ENCODE results near the gene HMGN5. TPM values are rescaled to one million over a fixed set of nuclear protein-coding genes. Genes with fewer than 3 reads are reported as not detected.
A peak's percentile ranks its signal among the peaks of the same experiment; 100 is the strongest.

Gene HMGN5
- total RNA-seq, 1 donor from 2014 or later: 1.3 TPM

DNA sequence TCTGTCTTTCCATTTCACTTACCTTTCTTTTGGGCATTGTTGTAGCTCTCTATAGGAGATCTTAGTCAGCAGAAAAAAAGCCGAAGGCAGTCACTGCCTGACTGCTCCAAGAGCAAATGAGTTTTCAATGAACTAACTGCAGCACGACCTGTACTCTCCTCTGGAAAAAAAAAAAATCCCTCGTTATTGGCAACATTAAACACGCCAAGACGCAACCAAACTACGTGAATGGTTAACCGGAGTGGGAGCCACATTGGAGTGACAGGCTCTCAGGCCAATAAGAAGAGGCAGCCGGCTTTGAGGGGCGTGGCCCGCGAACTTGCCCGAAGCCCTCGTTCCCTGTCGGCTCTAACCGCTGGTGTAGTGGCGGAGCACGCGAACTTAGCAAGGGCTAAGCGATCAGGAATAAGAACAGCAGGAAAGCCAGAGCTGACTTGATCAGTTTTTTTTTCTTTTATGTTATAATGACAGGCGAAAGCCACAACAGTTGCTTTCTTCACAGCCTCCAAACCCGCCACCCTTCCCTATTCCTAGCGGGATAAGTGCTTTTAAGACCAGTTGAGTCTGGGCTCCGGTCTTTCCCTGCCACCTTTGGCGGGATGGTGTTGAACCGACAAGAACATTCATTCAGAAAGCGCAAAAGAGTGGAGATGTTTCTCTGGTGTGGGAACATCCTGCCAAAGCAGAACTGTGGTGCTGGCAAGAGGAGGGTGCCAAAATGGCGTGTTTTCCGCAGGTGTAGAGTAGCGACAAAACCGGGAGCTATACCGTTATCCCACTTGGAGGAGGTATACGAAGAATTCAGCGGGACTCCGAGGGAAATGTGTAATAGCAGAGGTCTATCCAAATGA, 80.0 kb downstream of the HMGN5 start:
- DNase-seq (ENCODE audit: missing footprints) (peak; percentile 92), ATAC-seq (peak; percentile 100)
- intact Hi-C loops (cut with DNase I): no loop called here

DNA sequence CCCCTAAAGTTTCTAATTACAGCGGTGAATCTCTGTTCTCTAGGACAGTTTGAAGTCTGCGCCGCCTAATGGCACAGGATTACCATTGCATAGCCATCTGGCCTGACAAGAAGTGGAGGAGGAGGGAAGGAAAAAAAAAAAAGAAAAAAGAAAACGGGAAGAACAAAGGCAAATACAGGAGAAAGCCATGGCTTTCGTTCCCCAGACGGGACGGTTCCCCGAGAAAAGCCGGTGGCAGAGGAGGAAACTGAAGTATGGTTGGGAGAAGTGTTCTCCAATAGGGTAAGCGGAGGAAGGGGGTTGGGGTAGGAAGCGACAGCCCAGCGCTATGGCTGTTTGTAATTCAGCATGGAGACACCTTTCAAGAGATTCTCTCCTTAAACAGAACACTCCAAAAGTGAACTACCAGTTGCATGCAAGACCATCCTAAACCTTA, 80.8 kb downstream of the HMGN5 start:
- ATAC-seq (peak; percentile 81), DNase-seq (ENCODE audit: missing footprints) (no peak)
- intact Hi-C loops (cut with DNase I): no loop called here

DNA sequence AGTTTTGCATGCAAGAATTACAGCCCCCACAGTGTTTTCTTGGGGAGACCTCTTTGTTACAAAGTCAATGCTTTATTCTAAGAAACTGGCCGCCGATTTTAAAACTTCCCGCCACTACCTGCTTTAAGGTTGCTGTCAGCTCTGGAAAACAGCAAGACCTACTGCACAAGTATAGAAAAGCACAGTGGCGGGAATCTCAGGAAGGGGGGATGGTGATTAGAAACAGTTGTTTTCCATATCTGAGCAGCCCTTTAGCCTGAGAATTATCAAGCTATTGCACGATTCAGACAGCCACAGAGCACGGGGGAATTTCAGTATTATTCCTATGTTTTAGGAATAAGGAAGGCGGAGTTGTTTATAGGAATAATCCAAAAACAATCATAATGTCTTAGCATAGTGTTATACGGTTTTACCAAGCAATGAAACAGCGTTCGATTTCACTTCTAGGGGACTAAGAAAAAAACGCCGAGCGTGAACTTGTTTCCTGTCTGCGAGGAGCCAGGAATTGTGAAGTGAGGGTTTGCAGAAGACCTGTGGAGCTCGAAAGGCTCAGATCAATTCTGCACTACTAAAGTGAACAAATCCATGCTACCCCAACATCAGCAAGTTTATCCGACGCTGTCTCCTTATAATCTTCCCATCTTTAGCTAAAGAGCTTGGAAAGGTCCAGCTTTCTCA, 81.3 kb downstream of the HMGN5 start:
- DNase-seq (ENCODE audit: missing footprints): no peak
- no peak for ATAC-seq
- intact Hi-C loops (cut with DNase I): no loop called here

GRCh38 chrX:81114757-81115156, 87.0 kb downstream of the HMGN5 start:
- no peak for DNase-seq (ENCODE audit: missing footprints)
- ATAC-seq: no peak
- intact Hi-C loops (cut with DNase I): no loop called here

- ATAC-seq: no peak
- no peak for DNase-seq (ENCODE audit: missing footprints)
- intact Hi-C loops (cut with DNase I): no loop called here
Observed at GRCh38 chrX:81110286-81110685, 91.4 kb downstream of the HMGN5 start.

DNA sequence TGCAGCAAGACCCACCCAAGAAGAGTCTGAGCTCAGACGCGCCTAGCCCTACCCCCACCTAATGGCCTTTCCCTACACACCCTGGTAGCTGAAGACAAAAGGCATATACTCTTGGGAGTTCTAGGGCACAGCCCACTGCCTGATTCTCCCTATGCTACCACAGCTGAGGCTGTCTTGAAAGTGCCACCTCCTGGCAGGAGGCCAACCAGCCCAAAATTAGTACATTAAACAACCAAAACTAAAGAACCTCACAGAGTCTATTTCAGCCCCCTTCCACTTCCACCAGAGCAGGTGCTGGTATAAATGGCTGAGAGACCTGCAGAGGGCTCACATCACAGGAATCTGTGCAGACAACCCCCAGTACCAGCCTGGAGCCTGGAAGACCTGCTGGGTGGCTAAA, 119.1 kb downstream of the HMGN5 start:
- intact Hi-C loops (cut with DNase I): no loop called here
- ATAC-seq: no peak
- DNase-seq (ENCODE audit: missing footprints): no peak

Other genes with a start within 250 kb of the HMGN5 start
- 30.2 TPM for gene SH3BGRL, start 189 bp upstream of the HMGN5 start, total RNA-seq